Measurements from ENCODE around the gene BCL2A1.
"Not testable (repeated sequence)": the region's sequence is repeated elsewhere in the genome, so short reads cannot be mapped to it uniquely, and the experiment has no call there.

Gene BCL2A1

DNA sequence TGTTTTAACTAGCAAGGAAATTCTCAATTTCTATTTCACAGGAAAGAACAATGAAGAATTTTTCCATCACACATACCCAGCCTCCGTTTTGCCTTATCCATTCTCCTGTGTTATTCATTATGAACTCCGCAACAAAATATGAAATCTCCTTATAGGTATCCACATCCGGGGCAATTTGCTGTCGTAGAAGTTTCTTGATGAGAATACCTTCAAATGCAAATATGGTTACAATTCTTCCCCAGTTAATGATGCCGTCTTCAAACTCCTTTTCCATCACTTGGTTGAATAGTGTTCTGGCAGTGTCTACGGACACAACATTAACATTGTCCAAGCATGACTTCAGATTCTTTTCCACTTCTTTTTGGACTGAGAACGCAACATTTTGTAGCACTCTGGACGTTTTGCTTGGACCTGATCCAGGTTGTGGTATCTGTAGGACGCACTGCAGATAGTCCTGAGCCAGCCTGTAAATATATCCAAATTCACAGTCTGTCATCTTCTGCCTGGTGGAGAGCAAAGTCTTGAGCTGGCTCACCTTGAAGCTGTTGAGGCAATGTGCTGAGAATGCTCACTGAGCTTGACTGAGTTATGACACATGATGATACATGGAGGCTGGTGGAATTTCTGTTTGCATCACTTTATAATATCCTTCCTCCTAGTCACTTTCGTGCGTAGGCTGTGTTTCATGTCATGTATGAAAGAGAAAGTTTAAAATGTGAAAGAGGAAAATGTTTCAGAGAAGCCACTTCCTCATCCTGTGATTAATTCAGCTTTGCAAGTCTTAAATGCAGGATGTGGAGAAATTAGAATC is at the start of gene BCL2A1:
Gene BCL2A1 (minus strand): TSS at position 573 of the 811 bp plus-strand sequence. CDS start 77 bp downstream, at position 496.
- peak; percentile 65 to 75 for DNase-seq

DNA sequence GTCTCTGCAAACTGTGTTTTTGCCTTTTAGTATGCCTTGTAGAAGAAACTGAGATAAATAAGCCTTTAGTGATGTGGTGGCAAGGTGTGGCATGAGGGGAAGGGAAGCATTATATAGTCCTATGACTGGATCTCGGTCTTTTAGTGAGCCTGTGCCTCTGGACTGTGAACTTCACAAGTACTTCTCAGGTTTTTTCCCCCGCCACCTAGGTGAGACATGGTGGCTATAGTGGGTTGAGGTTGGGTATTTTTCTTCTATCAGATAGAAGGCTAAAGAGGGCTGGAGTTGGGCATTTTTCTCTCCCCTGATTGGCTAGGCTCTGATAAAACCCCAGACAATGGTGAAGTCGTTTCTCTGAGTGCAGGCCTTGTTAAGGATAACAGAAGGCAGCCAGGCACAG is 49.7 kb upstream of the BCL2A1 start:
- no peak for DNase-seq

DNA sequence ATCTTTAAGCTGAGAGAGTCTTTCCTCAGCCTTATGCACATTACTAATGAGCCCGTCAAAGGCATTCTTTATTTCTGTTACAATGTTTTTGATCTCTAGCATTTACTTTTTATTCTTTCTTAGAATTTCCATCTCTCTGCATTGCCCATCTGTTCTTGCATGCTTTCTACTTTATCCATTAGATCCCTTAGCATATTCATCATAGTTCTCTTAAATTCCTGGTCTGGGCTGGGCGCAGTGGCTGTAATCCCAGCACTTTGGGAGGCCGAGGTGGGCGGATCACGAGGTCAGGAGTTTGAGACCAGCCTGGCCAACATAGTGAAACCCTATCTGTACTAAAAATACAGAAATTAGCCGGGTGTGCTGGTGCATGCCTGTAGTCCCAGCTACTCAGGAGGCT is 49.2 kb upstream of the BCL2A1 start:
- DNase-seq, result not testable (repeated sequence)

DNA sequence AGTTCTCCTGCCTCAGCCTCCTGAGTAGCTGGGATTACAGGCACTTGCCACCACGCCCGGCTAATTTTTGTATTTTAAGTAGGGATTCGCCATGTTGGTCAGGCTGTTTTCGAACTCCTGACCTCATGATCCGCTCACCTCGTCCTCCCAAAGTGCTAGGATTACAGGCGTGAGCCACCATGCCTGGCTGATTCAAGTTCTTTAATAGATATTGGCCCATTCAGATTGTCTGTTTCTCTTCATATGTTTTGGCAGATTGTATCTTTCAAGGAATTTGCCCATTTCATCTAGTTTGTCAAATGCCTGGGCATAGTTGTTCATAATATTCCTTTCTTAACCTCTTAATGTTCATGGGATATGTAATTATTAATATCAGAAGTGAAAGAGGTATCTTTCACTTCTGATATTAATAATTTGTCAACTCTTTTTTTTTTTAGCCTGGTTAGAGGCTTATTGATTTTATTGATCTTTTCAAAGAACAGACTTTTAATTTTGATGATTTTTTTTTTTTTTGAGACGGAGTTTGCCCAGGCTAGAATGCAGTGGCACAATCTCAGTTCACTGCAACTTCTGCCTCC is 48.3 kb upstream of the BCL2A1 start:
- DNase-seq, result no peak

DNA sequence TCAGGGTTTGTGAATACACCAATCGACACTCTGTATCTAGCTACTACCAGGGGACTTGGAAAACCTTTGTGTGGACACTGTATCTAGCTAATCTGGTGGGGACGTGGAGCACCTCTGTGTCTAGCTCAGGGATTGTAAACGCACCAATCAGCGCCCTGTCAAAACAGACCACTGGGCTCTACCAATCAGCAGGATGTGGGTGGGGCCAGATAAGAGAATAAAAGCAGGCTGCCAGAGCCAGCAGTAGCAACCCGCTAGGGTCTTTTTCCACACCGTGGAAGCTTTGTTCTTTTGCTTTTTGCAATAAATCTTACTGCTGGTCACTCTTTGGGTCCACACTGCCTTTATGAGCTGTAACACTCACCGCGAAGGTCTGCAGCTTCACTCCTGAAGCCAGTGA is 46.1 kb upstream of the BCL2A1 start:
- not testable (repeated sequence) for DNase-seq

DNA sequence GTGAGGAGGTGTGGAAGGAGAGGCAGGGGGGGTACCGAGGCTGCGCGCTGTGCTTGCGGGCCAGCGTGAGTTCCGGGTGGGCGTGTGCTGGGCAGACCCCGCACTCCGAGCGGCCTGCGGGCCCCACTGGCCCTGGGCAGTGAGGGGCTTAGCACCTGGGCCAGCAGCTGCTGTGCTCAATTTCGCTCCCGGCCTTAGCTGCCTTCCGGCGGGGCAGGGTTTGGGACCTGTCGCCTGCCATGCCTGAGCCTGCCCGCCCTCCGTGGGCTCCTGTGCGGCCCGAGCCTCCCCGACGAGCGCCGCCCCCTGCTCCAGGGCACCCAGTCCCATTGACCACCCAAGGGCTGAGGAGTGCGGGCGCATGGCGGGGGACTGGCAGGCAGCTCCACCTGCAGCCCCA is 45.5 kb upstream of the BCL2A1 start:
- not testable (repeated sequence) for DNase-seq

DNA sequence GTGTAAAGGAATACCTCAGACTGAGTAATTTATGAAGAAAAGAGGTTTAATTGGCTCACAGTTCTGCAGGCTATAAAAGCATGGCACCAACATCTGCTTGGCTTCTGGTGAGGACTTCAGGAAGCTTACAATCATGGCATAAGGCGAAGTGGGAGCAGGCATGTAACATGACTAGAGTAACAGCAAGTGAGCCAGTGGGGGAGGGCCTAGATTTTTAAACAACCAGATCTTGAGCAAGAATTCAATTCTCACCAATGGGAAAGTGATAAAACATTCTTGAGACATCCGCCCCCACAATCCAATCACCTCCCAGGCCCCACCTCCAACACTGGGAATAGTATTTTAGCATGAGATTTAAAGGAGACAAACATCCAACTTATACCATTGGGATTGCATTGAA is 44.2 kb upstream of the BCL2A1 start:
- DNase-seq, result no peak

DNA sequence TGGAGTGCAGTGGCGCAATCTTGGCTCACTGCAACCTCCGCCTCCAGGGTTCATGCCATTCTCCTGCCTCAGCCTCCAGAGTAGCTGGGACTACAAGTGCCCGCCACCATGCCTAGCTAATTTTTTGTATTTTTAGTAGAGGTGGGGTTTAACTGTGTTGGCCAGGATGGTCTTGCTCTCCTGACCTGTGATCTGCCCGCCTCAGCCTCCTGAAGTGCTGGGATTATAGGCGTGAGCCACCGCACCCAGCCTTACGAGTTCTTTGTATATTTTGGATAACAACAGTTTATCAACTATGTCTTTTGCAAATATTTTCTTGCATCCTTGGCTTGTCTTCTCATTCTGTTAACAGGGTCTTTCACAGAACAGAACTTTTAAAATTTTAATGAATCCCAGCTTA is 43.2 kb upstream of the BCL2A1 start:
- not testable (repeated sequence) for DNase-seq

DNA sequence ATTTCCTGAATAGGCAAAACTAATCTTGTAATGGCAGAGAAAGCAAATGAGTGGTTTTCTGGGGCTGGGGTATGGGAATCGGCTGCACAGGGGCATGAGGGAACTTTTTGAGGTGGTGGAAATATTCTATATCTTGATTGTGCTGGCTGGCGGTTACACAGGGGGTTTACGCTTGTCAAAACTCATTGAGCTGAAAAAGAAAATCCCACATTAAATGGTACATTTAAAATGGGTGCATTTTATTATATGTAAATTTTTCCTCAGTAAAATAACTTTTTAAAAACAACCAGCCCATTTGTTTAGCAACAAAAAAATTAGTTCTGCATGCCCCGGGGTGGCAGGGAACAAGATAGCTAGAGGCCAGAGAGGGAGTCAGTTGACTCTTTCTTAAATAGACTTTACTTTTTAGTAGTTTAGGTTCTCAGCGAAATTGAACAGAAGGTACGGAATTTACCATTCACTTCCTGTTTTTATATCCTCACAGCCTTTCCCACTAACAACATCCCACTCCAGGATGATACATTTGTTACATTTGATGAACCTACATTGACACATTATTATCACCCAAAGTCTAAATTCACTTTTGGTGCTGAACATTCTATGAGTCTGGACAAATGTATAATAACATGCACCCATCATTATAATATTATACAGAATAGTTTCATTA is 41.2 kb upstream of the BCL2A1 start:
- no peak for DNase-seq

DNA sequence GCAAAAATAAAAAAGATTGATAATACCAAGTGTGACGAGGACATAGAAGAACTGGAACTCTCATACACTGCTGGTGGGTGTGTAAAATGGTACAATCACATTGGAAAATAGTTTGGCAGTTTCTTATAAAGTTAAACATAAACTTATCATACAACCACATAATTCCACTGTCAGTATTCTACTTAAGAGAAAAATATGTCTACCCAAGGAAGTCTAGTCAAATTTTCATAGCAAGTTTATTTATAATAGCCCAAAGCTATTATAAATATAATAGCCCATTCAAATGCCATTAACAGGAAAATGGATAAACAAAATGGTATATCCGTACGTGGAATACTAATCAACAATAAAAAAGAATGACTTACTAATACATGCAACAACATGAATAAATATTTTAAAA is 40.6 kb upstream of the BCL2A1 start:
- no peak for DNase-seq

DNA sequence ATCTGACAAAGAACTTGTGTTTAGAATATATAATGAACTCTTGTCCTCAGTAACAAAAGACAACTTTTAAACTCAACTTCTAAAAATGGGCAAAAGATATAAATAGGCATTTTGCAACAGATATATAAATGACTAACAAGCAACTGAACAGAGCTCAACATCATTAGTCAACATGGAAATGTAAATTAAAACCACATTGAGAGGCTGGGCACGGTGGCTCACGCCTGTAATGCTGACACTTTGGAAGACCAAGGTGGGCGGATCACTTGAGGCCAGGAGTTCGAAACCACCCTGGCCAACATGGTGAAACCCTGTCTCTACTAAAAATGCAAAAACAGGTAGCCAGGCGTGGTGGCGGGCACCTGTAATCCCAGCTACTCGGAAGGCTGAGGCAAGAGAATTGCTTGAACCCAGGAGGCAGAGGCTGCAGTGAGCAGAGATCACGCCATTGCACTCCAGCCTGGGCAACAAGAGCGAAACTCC is 40.1 kb upstream of the BCL2A1 start:
- peak in 1 of 2 donors; percentile 11 for DNase-seq

DNA sequence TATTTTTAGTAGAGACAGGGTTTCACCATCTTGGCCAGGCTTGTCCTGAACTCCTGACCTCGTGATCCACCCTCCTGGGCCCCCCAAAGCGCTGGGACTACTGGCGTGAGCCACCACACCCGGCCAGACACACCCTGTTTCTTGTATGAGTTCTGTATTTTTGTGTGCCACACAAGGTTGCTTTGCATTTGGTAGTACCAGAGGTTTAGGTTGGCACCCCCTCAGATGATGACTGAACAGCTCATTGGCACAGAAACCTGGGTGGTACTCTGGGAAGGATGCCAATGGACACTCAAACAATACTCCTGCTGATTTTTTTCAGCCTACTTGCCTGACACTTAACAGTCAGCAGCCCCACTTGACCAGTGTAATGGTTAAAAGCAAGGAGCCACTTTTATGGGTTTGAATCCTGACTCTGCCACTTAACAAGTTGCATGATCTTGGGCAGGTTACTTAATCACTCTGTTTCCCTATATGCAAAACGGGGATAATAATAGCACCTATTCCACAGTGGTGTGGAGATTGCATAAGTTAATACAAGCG is 39.2 kb upstream of the BCL2A1 start:
- DNase-seq, result peak in 1 of 2 donors; percentile 10

DNA sequence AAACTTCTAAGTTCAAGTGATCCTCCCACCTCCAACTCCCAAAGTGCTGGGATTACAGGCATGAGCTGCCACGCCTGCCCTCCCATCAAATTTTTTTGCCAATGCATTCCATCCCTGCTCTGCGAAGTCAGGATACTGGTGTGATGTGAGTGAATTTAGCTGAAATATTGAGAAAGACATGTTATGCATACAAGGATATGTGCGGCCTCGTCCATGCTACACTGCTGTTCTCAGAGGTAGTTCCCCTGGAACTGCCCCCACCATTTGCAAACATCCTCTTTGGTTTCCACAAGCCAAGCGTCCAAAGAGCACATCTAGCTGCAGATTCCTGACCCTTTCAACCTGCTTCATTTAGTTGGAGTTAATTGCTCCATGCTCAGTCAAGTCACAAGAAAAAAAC is 36.5 kb upstream of the BCL2A1 start:
- DNase-seq, result no peak

DNA sequence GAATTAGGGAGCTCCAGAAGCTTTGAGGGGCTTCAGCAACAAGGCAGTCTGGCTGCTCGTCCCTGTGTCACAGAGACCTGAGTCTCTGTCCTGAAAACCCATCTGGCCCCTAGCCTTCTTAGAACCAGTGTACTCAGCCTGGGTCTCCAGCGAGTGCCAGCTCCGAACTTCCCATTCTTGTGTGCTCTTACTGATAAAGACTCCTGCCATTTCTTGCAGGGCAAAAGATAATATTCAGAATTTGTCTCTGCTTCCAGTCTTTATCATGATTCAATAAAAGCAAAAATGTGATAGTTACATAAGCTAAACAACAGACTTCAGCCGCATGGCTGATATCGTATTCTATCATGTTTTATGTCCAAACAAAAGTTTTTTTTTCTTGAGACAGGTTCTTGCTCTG is 36.0 kb upstream of the BCL2A1 start:
- DNase-seq, result no peak

DNA sequence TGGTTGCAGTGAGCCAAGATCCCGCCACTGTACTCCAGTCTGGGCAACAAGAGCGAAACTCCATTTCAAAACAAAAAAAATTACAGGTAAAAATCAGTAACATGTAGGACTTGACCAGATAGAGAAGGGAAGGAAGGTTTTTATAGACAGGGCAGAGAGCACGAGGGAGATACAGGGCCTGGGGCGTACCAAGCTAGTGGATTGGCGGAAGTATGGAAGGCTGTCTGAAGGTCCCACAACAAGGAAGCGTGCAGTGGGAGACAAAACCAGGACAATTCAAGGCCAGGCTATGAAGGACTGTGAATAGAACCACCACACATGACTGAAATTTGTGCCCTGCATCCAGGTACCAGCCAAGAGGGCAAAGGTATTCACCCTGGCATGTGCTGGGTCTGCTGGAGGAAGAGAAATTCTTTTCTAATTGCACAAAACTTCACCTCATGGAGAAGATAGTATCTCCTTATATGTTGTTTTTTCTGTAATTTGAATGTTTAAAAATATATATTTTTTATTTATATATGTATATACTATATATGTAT is 33.0 kb upstream of the BCL2A1 start:
- DNase-seq, result no peak

DNA sequence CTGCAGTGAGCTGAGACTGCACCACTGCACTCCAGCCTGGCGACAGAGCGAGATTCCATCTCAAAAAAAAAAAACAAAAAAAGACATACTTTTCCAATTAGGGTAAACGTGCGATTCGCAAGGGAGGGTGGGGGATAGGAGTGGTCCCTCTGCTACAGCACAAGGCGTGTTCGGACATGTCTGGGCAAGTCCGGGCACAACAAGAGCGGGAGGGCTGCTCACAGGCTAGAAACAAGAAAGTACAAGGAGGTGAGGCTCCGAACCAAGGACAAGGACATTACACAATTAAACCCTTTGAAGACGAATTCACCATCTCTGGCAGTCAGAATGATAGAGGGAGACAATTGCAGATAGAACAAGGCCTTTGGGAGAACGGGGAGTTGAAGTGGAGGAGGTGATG is 32.2 kb upstream of the BCL2A1 start:
- DNase-seq, result no peak

DNA sequence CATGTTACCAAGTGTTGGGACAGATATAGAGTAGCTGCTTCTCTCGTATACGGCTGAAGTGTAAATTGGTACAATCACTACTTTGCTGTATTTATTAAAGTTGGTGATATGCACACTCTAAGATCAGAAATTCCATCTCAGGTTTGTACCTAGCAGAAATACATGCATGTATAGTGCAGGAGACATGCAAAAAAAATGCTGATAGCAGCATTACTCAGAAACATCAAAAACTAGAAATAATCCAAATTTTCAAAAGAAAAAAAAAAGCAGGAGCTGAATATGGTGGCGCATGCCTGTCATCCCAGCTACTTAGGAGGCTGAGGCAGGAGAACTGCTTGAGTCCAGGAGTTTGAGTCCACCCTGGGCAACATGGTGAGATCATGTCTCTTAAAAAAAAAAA is 31.3 kb upstream of the BCL2A1 start:
- no peak for DNase-seq

DNA sequence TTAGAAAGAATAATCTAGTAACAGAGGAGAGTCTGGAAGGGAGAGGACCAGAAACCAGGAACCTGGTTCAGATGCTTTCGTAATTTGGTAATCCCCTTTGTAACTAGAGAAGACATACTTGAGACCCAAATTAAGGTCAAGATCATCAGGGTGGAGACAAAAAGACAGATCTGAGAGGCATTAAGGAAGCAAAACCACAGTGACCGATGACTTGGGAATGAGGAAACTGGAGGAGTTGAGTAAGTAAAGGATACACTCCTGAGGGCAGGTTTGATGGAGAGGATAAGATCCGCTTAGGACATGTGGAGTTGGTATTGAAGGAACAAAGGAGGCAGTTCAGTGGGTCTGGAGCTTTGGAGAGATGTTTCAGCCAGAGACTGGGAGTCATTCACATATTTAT is 23.6 kb upstream of the BCL2A1 start:
- DNase-seq, result no peak

DNA sequence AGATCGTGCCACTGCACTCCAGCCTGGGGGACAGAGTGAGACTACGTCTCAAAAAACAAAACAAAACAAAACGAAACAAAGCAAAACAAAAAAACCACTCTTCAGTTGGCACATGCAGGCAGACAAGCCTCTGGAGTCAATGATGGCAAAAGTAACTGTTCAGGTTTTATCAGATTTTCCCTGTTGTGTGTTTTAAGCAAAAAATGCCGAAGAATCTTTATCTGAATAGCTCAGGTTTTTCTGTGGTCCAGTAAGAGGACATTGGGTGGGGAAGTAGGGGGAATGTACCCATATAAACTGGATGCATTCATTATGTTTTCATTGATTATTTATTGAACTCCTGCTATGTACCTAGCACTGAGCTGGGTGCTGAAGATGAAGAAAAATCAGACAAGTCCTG is 20.8 kb upstream of the BCL2A1 start:
- no peak for DNase-seq

DNA sequence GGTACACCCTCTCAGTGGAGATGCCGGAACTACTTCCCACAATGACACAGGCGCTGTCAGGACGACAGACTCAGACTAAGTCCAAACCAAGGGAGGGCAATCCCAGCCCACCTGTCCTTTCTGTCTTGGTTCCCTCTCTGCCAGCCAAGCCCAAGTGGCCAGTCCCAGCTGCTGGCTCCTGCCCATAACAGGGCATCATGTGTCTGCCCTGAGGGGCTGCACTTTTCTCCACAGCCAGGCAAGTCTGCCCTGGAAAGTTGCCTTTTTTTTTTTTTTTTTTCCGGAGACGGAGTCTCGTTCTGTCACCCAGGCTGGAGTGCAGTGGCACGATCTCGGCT is 20.0 kb upstream of the BCL2A1 start:
- DNase-seq, result no peak

DNA sequence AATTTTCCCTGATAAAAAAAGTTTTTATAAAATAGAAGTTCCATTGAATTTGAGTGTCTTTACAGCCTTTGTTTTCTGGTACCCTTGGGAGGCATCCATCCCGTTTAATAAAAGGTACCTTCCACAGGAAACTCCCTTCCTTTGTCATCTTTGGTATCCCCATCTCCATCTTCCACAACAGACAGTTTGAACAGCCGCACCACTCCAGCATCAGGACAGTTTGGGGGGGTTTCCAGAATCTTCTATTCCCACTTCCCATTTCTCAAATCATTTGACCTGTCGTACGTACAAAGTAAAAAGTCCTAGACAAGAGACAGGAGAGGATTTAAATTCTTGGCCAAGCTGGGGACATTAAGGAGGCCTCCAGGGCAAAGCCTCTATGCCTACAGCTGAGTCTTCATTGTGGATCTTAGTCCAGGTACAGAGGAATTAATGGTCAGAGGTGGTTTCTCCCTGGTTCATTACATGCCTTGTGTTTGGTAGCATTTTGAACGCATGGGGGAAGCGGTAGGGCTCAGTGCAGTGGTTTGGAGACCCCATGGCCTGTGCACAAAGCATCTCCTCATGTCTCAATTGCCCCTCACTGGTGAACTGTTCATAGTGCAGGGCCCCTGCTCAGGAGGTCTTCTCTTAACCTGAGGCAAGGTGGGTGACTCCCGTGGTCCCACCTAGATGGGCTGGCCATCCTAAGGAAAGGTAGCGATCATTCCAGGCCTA is 19.4 kb upstream of the BCL2A1 start:
- no peak for DNase-seq

DNA sequence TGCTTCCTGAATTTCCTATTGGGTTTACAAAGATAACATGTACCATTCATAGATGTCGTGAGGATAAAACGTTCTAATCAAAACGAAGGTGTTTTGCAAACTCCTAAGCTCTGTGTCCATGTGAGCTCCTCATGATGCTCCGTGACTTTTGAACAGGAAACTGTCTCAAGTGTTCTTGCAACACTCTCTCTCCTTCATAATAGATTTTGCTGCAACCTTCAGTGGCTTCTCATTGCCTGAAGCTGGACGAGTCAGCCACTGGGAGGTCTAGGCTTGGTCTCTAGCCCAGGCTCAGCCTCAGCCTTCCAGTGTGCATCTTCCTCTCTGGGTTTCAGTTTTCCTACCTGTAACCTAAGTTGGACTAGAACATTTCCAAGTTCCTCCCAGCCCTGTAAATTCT is 18.7 kb upstream of the BCL2A1 start:
- DNase-seq, result peak in 1 of 2 donors; percentile 54

DNA sequence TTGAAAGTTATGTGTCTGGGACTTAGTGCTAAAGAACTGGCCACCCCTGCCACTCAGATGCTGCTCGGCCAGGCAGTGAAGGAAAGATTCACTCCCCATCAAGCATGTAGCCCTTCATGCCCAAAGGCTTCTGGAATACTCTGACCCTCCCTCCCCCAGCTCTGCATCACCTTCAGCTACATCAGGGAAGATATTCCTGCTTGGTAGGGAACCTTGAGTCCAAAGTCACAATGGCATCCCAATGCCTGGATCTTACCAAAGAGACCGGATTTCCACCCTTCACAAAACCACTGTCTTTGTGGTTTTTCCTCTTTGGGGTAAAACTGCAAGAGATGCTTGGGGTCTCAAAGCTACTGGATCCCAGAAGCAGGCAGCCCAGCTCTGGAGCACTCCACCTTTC is 18.2 kb upstream of the BCL2A1 start:
- no peak for DNase-seq

Measured in CD4-positive, alpha-beta T cell treated with Interleukin-1 beta for 1 hour (primary cell).